OCI-LY7 (cell line): ENCODE results near the gene GPR87. TPM values are rescaled to one million over a fixed set of nuclear protein-coding genes. Genes with fewer than 3 reads are reported as not detected.

Source experiments
- BruUV-seq: library from RNA; stranded (reverse); fragments of 400-500 nt; replicated peaks from 2 replicates; lab custom pipeline; 2021; lab: Mats Ljungman, UMichigan
- CTCF ChIA-PET: fragments of 300-600 bp; sonication (Branson Sonifier 250); formaldehyde crosslinking; loops from one replicate; lab custom pipeline; 2022; ENCODE audit warnings: antibody characterized with exemption; ENCODE audit not compliant: unreplicated experiment; lab: Charles Lee
- POLR2A ChIA-PET: fragments of 300-600 bp; sonication (Branson Sonifier 250); formaldehyde crosslinking; loops from one replicate; lab custom pipeline; 2022; ENCODE audit warnings: antibody characterized with exemption; lab: Charles Lee
- DNase-seq: peaks from one replicate; pipeline ENCODE4 v3.0.0-alpha.2; 2015; ENCODE audit warnings: low spot score
- H2AFZ ChIP-seq: fragments of 200-600 bp; sonication (generic), shearing (Covaris generic); 2 replicates; pipeline ENCODE4 v1.6.1; 2014; ENCODE audit warnings: mild to moderate bottlenecking, antibody characterized with exemption, low read length, moderate library complexity
- H3K27ac ChIP-seq: fragments of 200-600 bp; sonication (generic); 2 replicates; pipeline ENCODE4 v1.5.1; 2014; ENCODE audit warnings: mixed run types, low read depth, mild to moderate bottlenecking, moderate library complexity, low read length, inconsistent platforms; ENCODE audit not compliant: poor library complexity, severe bottlenecking
- H3K36me3 ChIP-seq: fragments of 200-600 bp; sonication (generic); 2 replicates; pipeline ENCODE4 v1.6.1; 2014; ENCODE audit warnings: mild to moderate bottlenecking, antibody characterized with exemption, low read length, moderate library complexity, mixed read lengths; ENCODE audit not compliant: insufficient read depth
- H3K4me1 ChIP-seq: fragments of 200-600 bp; sonication (generic); 2 replicates; pipeline ENCODE4 v1.5.1; 2014; ENCODE audit warnings: mild to moderate bottlenecking, low read length; ENCODE audit not compliant: insufficient read depth, poor library complexity, severe bottlenecking
- H3K4me2 ChIP-seq: fragments of 200-600 bp; sonication (generic); 2 replicates; pipeline ENCODE4 v1.6.1; 2014; ENCODE audit warnings: mild to moderate bottlenecking, low read length
- H3K4me3 ChIP-seq: fragments of 200-600 bp; sonication (generic); 2 replicates; pipeline ENCODE4 v1.5.1; 2014; ENCODE audit warnings: mild to moderate bottlenecking, low read depth, low read length; ENCODE audit not compliant: poor library complexity, severe bottlenecking
- H3K79me2 ChIP-seq: fragments of 200-600 bp; sonication (generic); 2 replicates; pipeline ENCODE4 v1.6.1; 2016; ENCODE audit warnings: low read depth, mild to moderate bottlenecking, low read length, moderate library complexity, mixed read lengths; ENCODE audit not compliant: insufficient read depth
- H3K9me2 ChIP-seq: fragments of 200-600 bp; sonication (generic); 2 replicates; pipeline ENCODE4 v1.6.1; 2016; ENCODE audit warnings: mild to moderate bottlenecking, low read length, mixed read lengths; ENCODE audit not compliant: insufficient read depth
- H3K9me3 ChIP-seq: fragments of 200-600 bp; sonication (generic); 2 replicates; pipeline ENCODE4 v1.6.1; 2014; ENCODE audit warnings: mild to moderate bottlenecking, mixed run types, low read length, mixed read lengths
- H4K20me1 ChIP-seq: fragments of 200-600 bp; sonication (generic); 2 replicates; pipeline ENCODE4 v1.6.1; 2014; ENCODE audit warnings: mild to moderate bottlenecking, antibody characterized with exemption, low read length, moderate library complexity, mixed read lengths; ENCODE audit not compliant: insufficient read depth
- EZH2phosphoT487 ChIP-seq: fragments of 200-600 bp; sonication (generic); IDR thresholded peaks from 2 replicates; pipeline ENCODE4 v1.6.1; 2018; ENCODE audit warnings: low read depth, borderline replicate concordance, mild to moderate bottlenecking, mixed run types, antibody characterized with exemption, low read length, moderate library complexity, mixed read lengths
- intact Hi-C: fragments of 100-400 bp; cut with micrococcal nuclease; formaldehyde crosslinking; loops from one replicate; pipeline ENCODE4 v1.10.0; 2022; ENCODE audit not compliant: unreplicated experiment
- total RNA-seq, 2 experiments: library from RNA; depleted of rRNA in 1 of 2; stranded (reverse); fragments of >200 nt in 1 of 2; shearing (Covaris generic) in 1 of 2; gene quantifications; 2 replicates each; pipeline ENCODE4 v1.2.3, GENCODE V29; 2014 to 2022
- TF ChIP-seq, protein P1 (sequence below): fragments of 200-600 bp; sonication (generic); conservative IDR thresholded peaks from 2 replicates; pipeline ENCODE4 v1.5.1; 2014; ENCODE audit warnings: mild to moderate bottlenecking, antibody characterized with exemption, low read length, moderate library complexity, mixed read lengths

Gene GPR87
- total RNA-seq, 2 experiments from 2014 or later, result not detected

DNA sequence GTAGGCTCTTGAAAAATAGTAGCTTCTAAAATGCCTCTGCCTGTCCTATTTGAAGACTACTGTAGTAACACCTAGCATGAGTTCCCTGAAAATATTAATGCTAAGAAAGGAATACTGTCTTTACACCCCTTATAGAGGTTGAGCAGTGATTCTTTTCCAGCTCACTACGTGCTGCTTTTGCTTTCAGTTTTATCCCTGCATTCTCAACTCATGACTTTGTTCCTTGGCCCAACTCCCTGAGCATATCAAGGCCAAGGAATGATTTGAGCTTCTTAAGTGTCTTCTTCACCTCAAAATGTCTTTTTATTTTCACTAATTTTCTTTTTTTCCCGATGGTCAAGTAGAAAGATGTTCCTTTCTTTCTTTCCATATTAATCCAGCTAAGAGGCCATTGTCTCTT is 29.2 kb upstream of the GPR87 start:
- BruUV-seq, result no TSS peak
- no peak overlapping the region for H3K4me3 ChIP-seq
- H3K36me3 ChIP-seq, result no peaks in the 10 kb centered on the region

GRCh38 chr3:151331696-151332095 is 15.1 kb upstream of the GPR87 start:
- H3K4me2 ChIP-seq, result no peak overlapping the region
- no peaks in the 10 kb centered on the region for H3K9me3 ChIP-seq
- no peaks in the 10 kb centered on the region for H3K9me2 ChIP-seq
- no peak for TF ChIP-seq EZH2phosphoT487
- TF ChIP-seq, protein P1, sequence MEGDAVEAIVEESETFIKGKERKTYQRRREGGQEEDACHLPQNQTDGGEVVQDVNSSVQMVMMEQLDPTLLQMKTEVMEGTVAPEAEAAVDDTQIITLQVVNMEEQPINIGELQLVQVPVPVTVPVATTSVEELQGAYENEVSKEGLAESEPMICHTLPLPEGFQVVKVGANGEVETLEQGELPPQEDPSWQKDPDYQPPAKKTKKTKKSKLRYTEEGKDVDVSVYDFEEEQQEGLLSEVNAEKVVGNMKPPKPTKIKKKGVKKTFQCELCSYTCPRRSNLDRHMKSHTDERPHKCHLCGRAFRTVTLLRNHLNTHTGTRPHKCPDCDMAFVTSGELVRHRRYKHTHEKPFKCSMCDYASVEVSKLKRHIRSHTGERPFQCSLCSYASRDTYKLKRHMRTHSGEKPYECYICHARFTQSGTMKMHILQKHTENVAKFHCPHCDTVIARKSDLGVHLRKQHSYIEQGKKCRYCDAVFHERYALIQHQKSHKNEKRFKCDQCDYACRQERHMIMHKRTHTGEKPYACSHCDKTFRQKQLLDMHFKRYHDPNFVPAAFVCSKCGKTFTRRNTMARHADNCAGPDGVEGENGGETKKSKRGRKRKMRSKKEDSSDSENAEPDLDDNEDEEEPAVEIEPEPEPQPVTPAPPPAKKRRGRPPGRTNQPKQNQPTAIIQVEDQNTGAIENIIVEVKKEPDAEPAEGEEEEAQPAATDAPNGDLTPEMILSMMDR, result no peak
- CTCF ChIA-PET, result no interaction called here
- H3K36me3 ChIP-seq, result no peaks in the 10 kb centered on the region
- no peaks in the 10 kb centered on the region for H3K79me2 ChIP-seq
- no peak overlapping the region for H3K27ac ChIP-seq
- no peak for DNase-seq
- H3K4me1 ChIP-seq, result no peaks in the 10 kb centered on the region
- no peak overlapping the region for H2AFZ ChIP-seq
- POLR2A ChIA-PET, result no interaction called here
- BruUV-seq, result no TSS peak
- intact Hi-C loops, result no loop called here
- H4K20me1 ChIP-seq, result no peaks in the 10 kb centered on the region
- no peak overlapping the region for H3K4me3 ChIP-seq

More for the DNA sequence above, 29.2 kb upstream of the GPR87 start:
- Histone ChIP-seq H3K9me2 (no peaks in the 10 kb centered on the region), H3K9me3 (no peaks in the 10 kb centered on the region), H4K20me1 (no peaks in the 10 kb centered on the region), H3K27ac (no peak overlapping the region), H3K79me2 (no peaks in the 10 kb centered on the region), H3K4me1 (no peaks in the 10 kb centered on the region), H3K4me2 (no peak overlapping the region), H2AFZ (no peak overlapping the region)
- no peak for DNase-seq
- ChIA-PET POLR2A (interaction anchor here (0.7 to 1.0 kb wide), 3 partner anchors 13 to 258 kb away, joined by 3 to 5 read pairs (median 3); no protein-coding TSS in a partner anchor), CTCF (no interaction called here)
- intact Hi-C loops, result no loop called here
- TF ChIP-seq EZH2phosphoT487, result no peak
- TF ChIP-seq, protein P1, result no peak

- intact Hi-C loops, result no loop called here
These were observed 14.3 kb upstream of the GPR87 start for GRCh38 chr3:151330899-151331298.

More at GRCh38 chr3:151330899-151331298, 14.3 kb upstream of the GPR87 start:
- Histone ChIP-seq H3K9me3 (no peaks in the 10 kb centered on the region), H3K4me3 (no peak overlapping the region), H3K79me2 (no peaks in the 10 kb centered on the region), H2AFZ (no peak overlapping the region), H3K4me2 (no peak overlapping the region), H3K9me2 (no peaks in the 10 kb centered on the region), H3K36me3 (no peaks in the 10 kb centered on the region), H3K27ac (no peak overlapping the region), H4K20me1 (no peaks in the 10 kb centered on the region), H3K4me1 (no peaks in the 10 kb centered on the region)
- DNase-seq, result no peak
- CTCF ChIA-PET, result no interaction called here
- BruUV-seq, result no TSS peak
- POLR2A ChIA-PET, result no interaction called here
- TF ChIP-seq, protein P1, result no peak
- TF ChIP-seq EZH2phosphoT487, result no peak
